GM19023 (cell line): Measurements from ENCODE around the gene PSG6.
"Not testable (repeated sequence)": the region's sequence is repeated elsewhere in the genome, so short reads cannot be mapped to it uniquely, and the experiment has no call there.

Experiments
- ATAC-seq: cut with Tn5 transposase; IDR thresholded peaks from one replicate; pipeline ENCODE4 v1.9.1; 2021; ENCODE audit warnings: mild to moderate bottlenecking, moderate library complexity; ENCODE audit not compliant: unreplicated experiment

Gene PSG6

DNA sequence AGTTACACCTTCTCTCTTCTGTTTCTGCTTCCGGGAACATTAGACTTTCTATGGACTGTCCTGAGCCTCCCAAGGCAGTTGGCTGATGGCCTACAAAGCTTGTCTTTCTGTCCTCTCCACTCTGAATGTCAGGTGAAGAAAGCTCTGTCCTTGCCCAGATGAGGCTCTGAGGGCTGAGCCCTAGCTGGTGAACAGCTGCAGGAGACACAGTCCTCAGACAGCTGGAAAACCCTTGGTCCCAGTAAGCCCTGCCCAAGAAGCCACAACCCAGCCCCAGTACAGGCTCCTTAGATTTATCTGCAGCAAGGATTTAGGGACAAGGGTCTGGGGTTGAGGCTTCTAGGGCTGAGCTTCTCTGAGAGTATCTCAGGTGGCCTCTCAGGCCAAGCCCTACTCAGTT, 64.5 kb downstream of the PSG6 start:
- not testable (repeated sequence) for ATAC-seq

DNA sequence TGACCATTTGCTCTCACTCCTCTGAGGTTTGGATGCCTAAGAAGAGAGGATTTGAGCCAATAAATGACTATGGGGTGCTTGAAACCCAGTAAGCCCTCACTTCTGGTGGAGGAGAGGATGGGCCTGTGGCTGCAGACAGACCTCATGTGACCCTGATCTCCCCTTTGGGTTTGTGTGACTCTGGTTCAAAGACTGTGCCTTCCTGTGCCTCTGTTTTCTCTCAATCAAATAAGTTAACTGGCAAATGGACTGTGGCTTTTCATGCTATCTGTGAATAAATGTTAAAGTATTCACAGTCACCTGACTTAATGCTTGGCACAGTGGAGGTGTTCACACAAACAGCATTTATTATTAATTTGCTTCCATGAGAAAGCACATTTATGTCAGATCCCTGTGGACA, 64.9 kb downstream of the PSG6 start:
- ATAC-seq, result not testable (repeated sequence)
